GM04503 (cell line): ENCODE results near the gene KRT76.
"Not testable (repeated sequence)": the region's sequence is repeated elsewhere in the genome, so short reads cannot be mapped to it uniquely, and the experiment has no call there.

ENCODE experiments used
- DNase-seq: peaks from one replicate; pipeline ENCODE4 v3.0.0-alpha.2; 2012; ENCODE audit warnings: low read depth

KRT76 gene

GRCh38 chr12:52796839-52797528 is 19.8 kb upstream of the KRT76 start:
- no peak for DNase-seq

- no peak for DNase-seq
Measured at GRCh38 chr12:52796429-52796794, 19.3 kb upstream of the KRT76 start.

- no peak for DNase-seq
Measured at GRCh38 chr12:52795694-52796428, 18.7 kb upstream of the KRT76 start, which contains the start of gene KRT3. Gene KRT3 (minus strand): TSS chr12:52796117. CDS start chr12:52796042, 75 bp downstream.

- DNase-seq: not testable (repeated sequence)
Measured at GRCh38 chr12:52795332-52795674, 18.2 kb upstream of the KRT76 start.

- peak; percentile 21 for DNase-seq
Measured at GRCh38 chr12:52794479-52795331, 17.6 kb upstream of the KRT76 start.

- no peak for DNase-seq
Measured at GRCh38 chr12:52792185-52793029, 15.3 kb upstream of the KRT76 start.

- no peak for DNase-seq
Measured at GRCh38 chr12:52791271-52792184, 14.4 kb upstream of the KRT76 start.

- DNase-seq: no peak
Measured at GRCh38 chr12:52790427-52791270, 13.5 kb upstream of the KRT76 start.

GRCh38 chr12:52789637-52790426 is 12.7 kb upstream of the KRT76 start:
- DNase-seq: no peak

- DNase-seq: no peak
Measured at GRCh38 chr12:52788876-52789636, 11.9 kb upstream of the KRT76 start.

- no peak for DNase-seq
Measured at GRCh38 chr12:52788192-52788875, 11.2 kb upstream of the KRT76 start.

- no peak for DNase-seq
Measured at GRCh38 chr12:52787324-52788191, 10.4 kb upstream of the KRT76 start.

- DNase-seq: no peak
Measured at GRCh38 chr12:52784909-52785308, 7.8 kb upstream of the KRT76 start.

- no peak for DNase-seq
Measured at GRCh38 chr12:52783563-52784316, 6.6 kb upstream of the KRT76 start.

- DNase-seq: no peak
Measured at GRCh38 chr12:52782502-52782901, 5.4 kb upstream of the KRT76 start.
